H1 (cell line): Measurements from ENCODE around the gene LTA4H. TPM values are rescaled to one million over a fixed set of nuclear protein-coding genes. Genes with fewer than 3 reads are reported as not detected.

Experiments
- CTCF ChIA-PET: fragments of 300-600 bp; sonication (Branson Sonifier 250); formaldehyde crosslinking; loops from one replicate; lab custom pipeline; 2021; ENCODE audit not compliant: partially characterized antibody; lab: Charles Lee
- POLR2A ChIA-PET: fragments of 300-600 bp; sonication (Branson Sonifier 250); formaldehyde crosslinking; loops from one replicate; lab custom pipeline; 2021; ENCODE audit warnings: inconsistent platforms; ENCODE audit not compliant: partially characterized antibody; lab: Charles Lee
- DNase-seq, 2 experiments: peaks; one replicate each; pipeline versions ENCODE4 v3.0.0 to v3.0.0-alpha.2; 2010 to 2022; ENCODE audit warnings: low spot score in 2 of 2, low read depth in 1 of 2, mixed read lengths in 1 of 2
- FAIRE-seq: peaks from 2 replicates; lab custom pipeline; 2011; peaks lifted over from hg19 to GRCh38; lab: Jason Lieb, UNC
- H2AFZ ChIP-seq: 2 replicates; pipeline ENCODE4 v1.8.1; 2012; ENCODE audit warnings: low read length, inconsistent platforms
- H2AK5ac ChIP-seq: 2 replicates; pipeline ENCODE4 v1.6.1; 2013; ENCODE audit warnings: low read depth, low read length
- H2BK120ac ChIP-seq: replicated peaks from 2 replicates; pipeline ENCODE3; 2013; ENCODE audit warnings: low read depth, low read length, inconsistent platforms
- H2BK12ac ChIP-seq: 2 replicates; pipeline ENCODE4 v1.6.1; 2013; ENCODE audit warnings: low read depth, low read length
- H2BK15ac ChIP-seq: 2 replicates; pipeline ENCODE4 v1.6.1; 2013; ENCODE audit warnings: low read length
- H2BK20ac ChIP-seq: 2 replicates; pipeline ENCODE4 v1.6.1; 2013; ENCODE audit warnings: low read length
- H2BK5ac ChIP-seq: 2 replicates; pipeline ENCODE4 v1.6.1; 2013; ENCODE audit warnings: low read depth, low read length
- H3K14ac ChIP-seq: 2 replicates; pipeline ENCODE4 v1.6.1; 2013; ENCODE audit warnings: inconsistent platforms; ENCODE audit not compliant: insufficient read length
- H3K18ac ChIP-seq: 2 replicates; pipeline ENCODE4 v1.6.1; 2013; ENCODE audit warnings: low read length; ENCODE audit errors: extremely low read depth
- H3K23ac ChIP-seq: 2 replicates; pipeline ENCODE4 v1.6.1; 2013; ENCODE audit warnings: inconsistent platforms; ENCODE audit not compliant: insufficient read length
- H3K23me2 ChIP-seq: 2 replicates; pipeline ENCODE4 v1.6.1; 2013; ENCODE audit warnings: low read depth, low read length
- H3K27ac ChIP-seq: 2 replicates; pipeline ENCODE4 v1.6.1; 2011; ENCODE audit warnings: low read depth, low read length, inconsistent platforms
- H3K27me3 ChIP-seq, 4 experiments: replicated peaks in 1 of 4; 1 replicate in 1 of 4; 2 replicates in 3 of 4; pipeline versions ENCODE4 v1.6.1 to v1.8.1; 2011 to 2013; ENCODE audit warnings: low read length in 3 of 4, mild to moderate bottlenecking in 3 of 4, inconsistent platforms in 2 of 4, mixed read lengths in 2 of 4, moderate library complexity in 1 of 4; ENCODE audit not compliant: control insufficient read depth in 3 of 4, insufficient read depth in 3 of 4; ENCODE audit errors: extremely low read depth in 1 of 4
- H3K36me3 ChIP-seq, 4 experiments: 2 replicates each; pipeline versions ENCODE4 v1.6.1 to v1.8.1; 2011 to 2013; ENCODE audit warnings: mild to moderate bottlenecking in 4 of 4, low read length in 3 of 4, moderate library complexity in 2 of 4, control low read depth in 1 of 4, inconsistent platforms in 1 of 4; ENCODE audit not compliant: insufficient read depth in 4 of 4, control insufficient read depth in 2 of 4
- H3K4ac ChIP-seq: replicated peaks from 2 replicates; pipeline ENCODE3; 2013; ENCODE audit warnings: low read length, low read depth, mixed read lengths, inconsistent platforms; ENCODE audit not compliant: insufficient read length
- H3K4me1 ChIP-seq, 4 experiments: replicated peaks in 1 of 4; 1 replicate in 1 of 4; 2 replicates in 3 of 4; pipeline versions ENCODE4 v1.6.1 to v1.8.1; 2011 to 2013; ENCODE audit warnings: low read length in 3 of 4, inconsistent platforms in 2 of 4, mixed read lengths in 1 of 4; ENCODE audit not compliant: insufficient read depth in 4 of 4, control insufficient read depth in 3 of 4
- H3K4me2 ChIP-seq, 2 experiments: 2 replicates each; pipeline versions ENCODE4 v1.6.1 to v1.8.1; 2011 to 2013; ENCODE audit warnings: low read depth in 2 of 2, low read length in 2 of 2, control low read depth in 1 of 2, inconsistent platforms in 1 of 2, mild to moderate bottlenecking in 1 of 2; ENCODE audit not compliant: insufficient read depth in 1 of 2
- H3K4me3 ChIP-seq, 4 experiments: fragments of 200-600, 300-600 bp in 1 of 4; sonication (generic), shearing (Covaris generic), sonication (Bioruptor Twin) in 1 of 4; 2 replicates each; pipeline versions ENCODE4 v1.5.1 to v1.8.1; 2011 to 2016; ENCODE audit warnings: low read length in 4 of 4, low read depth in 3 of 4, control low read depth in 2 of 4, inconsistent platforms in 2 of 4, mild to moderate bottlenecking in 2 of 4, mixed read lengths in 1 of 4, moderate library complexity in 1 of 4; ENCODE audit not compliant: insufficient read depth in 2 of 4; ENCODE audit errors: extremely low read depth in 1 of 4
- H3K56ac ChIP-seq: replicated peaks from 2 replicates; pipeline ENCODE3; 2013; ENCODE audit warnings: low read depth, mild to moderate bottlenecking, mixed read lengths, low read length, inconsistent platforms; ENCODE audit not compliant: insufficient read length
- H3K79me1 ChIP-seq: 2 replicates; pipeline ENCODE4 v1.6.1; 2013; ENCODE audit warnings: low read depth, low read length, control low read depth
- H3K79me2 ChIP-seq, 2 experiments: 2 replicates each; pipeline versions ENCODE4 v1.6.1 to v1.8.1; 2012 to 2013; ENCODE audit warnings: low read length in 2 of 2, mild to moderate bottlenecking in 2 of 2, inconsistent platforms in 1 of 2; ENCODE audit not compliant: insufficient read depth in 2 of 2, control insufficient read depth in 1 of 2
- H3K9ac ChIP-seq, 4 experiments: replicated peaks in 1 of 4; 1 replicate in 1 of 4; 2 replicates in 3 of 4; pipeline versions ENCODE4 v1.6.1 to v1.8.1; 2011 to 2013; ENCODE audit warnings: low read depth in 3 of 4, low read length in 3 of 4, control low read depth in 2 of 4, mild to moderate bottlenecking in 2 of 4, moderate library complexity in 2 of 4, inconsistent platforms in 1 of 4; ENCODE audit errors: extremely low read depth in 1 of 4
- H3K9me3 ChIP-seq, 2 experiments: 2 replicates each; pipeline versions ENCODE4 v1.6.1 to v1.8.1; 2012 to 2013; ENCODE audit warnings: mild to moderate bottlenecking in 2 of 2, moderate library complexity in 2 of 2, control low read depth in 1 of 2, inconsistent platforms in 1 of 2, low read depth in 1 of 2, low read length in 1 of 2, mixed read lengths in 1 of 2; ENCODE audit not compliant: insufficient read depth in 2 of 2
- H4K20me1 ChIP-seq, 2 experiments: replicated peaks in 1 of 2; 2 replicates each; pipeline versions ENCODE3 to v1.8.1; 2011 to 2013; ENCODE audit warnings: inconsistent platforms in 2 of 2, low read length in 2 of 2, mild to moderate bottlenecking in 1 of 2; ENCODE audit not compliant: insufficient read depth in 2 of 2, control insufficient read depth in 1 of 2
- H4K5ac ChIP-seq: 2 replicates; pipeline ENCODE4 v1.6.1; 2013; ENCODE audit warnings: low read length, low read depth, mixed read lengths, inconsistent platforms; ENCODE audit not compliant: insufficient read length
- H4K8ac ChIP-seq: 2 replicates; pipeline ENCODE4 v1.8.0; 2013; ENCODE audit warnings: mild to moderate bottlenecking, moderate library complexity, low read length, inconsistent platforms; ENCODE audit not compliant: insufficient read depth; ENCODE audit errors: extremely low read depth
- H4K91ac ChIP-seq: replicated peaks from 2 replicates; pipeline ENCODE3; 2013; ENCODE audit warnings: low read length, mixed read lengths, inconsistent platforms; ENCODE audit not compliant: insufficient read length
- ASH2L ChIP-seq: fragments of 200-600, 300-600 bp; sonication (generic); IDR thresholded peaks from one replicate; pipeline ENCODE4 v1.7.1; 2017; ENCODE audit warnings: low read length
- BRCA1 ChIP-seq: IDR thresholded peaks from 2 replicates; pipeline ENCODE4 v1.6.1; 2012; ENCODE audit warnings: low read depth, low read length, improper control_type of control experiment
- CBX8 ChIP-seq: fragments of 300-800, 300-1000 bp; sonication (generic); IDR thresholded peaks from 2 replicates; pipeline ENCODE4 v1.7.1; 2016; ENCODE audit warnings: low read depth, low read length, borderline replicate concordance
- CHD2 ChIP-seq: IDR thresholded peaks from 2 replicates; pipeline ENCODE4 v1.6.1; 2012; ENCODE audit warnings: low read length, improper control_type of control experiment
- JUN ChIP-seq: IDR thresholded peaks from 2 replicates; pipeline ENCODE4 v1.6.1; 2011; ENCODE audit warnings: low read depth, mild to moderate bottlenecking, improper control_type of control experiment, low read length
- RBBP5 ChIP-seq: IDR thresholded peaks from 2 replicates; pipeline ENCODE4 v1.7.1; 2012; ENCODE audit warnings: low read depth, mild to moderate bottlenecking, inconsistent platforms, low read length, moderate library complexity, borderline replicate concordance
- SIX5 ChIP-seq: IDR thresholded peaks from 2 replicates; pipeline ENCODE4 v1.6.1; 2011; ENCODE audit warnings: mild to moderate bottlenecking, low read depth, low read length
- SRF ChIP-seq: IDR thresholded peaks from 2 replicates; pipeline ENCODE4 v1.6.1; 2011; ENCODE audit warnings: mild to moderate bottlenecking, low read depth, low read length, moderate library complexity
- ZNF274 ChIP-seq: IDR thresholded peaks from 2 replicates; pipeline ENCODE4 v1.7.0; 2012; ENCODE audit warnings: low read length, borderline replicate concordance; ENCODE audit errors: extremely low read depth
- whole genome bisulfite sequencing, 2 experiments: shearing (Covaris generic) in 1 of 2; methylation state at CpG; one replicate each; pipeline versions ENCODE4 v1.1.6 to v1.1.7; 2013 to 2015; ENCODE audit warnings: low lambda C conversion rate in 2 of 2, mixed read lengths in 2 of 2, inconsistent platforms in 1 of 2, low coverage in 1 of 2, missing lambda C conversion rate in 1 of 2; ENCODE audit not compliant: insufficient replicate concordance in 2 of 2, insufficient coverage in 1 of 2, insufficient read length in 1 of 2; ENCODE audit errors: extremely low coverage in 1 of 2, missing lambda C conversion rate in 1 of 2; 5-methylcytosine and 5-hydroxymethylcytosine counted together
- polyA plus RNA-seq, 7 experiments: library from polyadenylated mRNA; depleted of rRNA in 3 of 7; stranded (reverse) in 5 of 7; unstranded in 2 of 7; fragments of >200 nt in 5 of 7; fragments of 200-250 nt in 2 of 7; gene quantifications; 1 replicate in 5 of 7; 2 replicates in 1 of 7; 4 replicates in 1 of 7; pipeline versions ENCODE4 v1.2.1 to v1.2.3, GENCODE V29; 2011 to 2013; ENCODE audit warnings: missing spikeins in 2 of 7, mixed read lengths in 2 of 7
- total RNA-seq: library from RNA; stranded (reverse); fragmentation: NEBNext Ultra II Directional; extraction: Animal tissue kit (Norgen Biotek cat#: 25700); gene quantifications from 2 replicates; pipeline ENCODE4 v1.2.1, GENCODE V29; 2021

LTA4H gene
- total and polyA plus RNA-seq, 2 of the 8 experiments (the other 6 are each of a cell fraction or from before 2014, with no cell fraction given) = 106 to 167 TPM

- Histone ChIP-seq H3K23me2 (no peaks in the 10 kb centered on the region), H3K79me1 (no peaks in the 10 kb centered on the region), H2BK15ac (no peak overlapping the region), H3K9me3 (no peaks in the 10 kb centered on the region), H2BK5ac (no peak overlapping the region), H3K9ac (no peak overlapping the region), H4K8ac (no peak overlapping the region), H3K18ac (no peak overlapping the region), H4K5ac (no peak overlapping the region), H3K14ac (no peak overlapping the region), H2BK120ac (no peak overlapping the region), H4K20me1 (no peaks in the 10 kb centered on the region), H2BK12ac (no peak overlapping the region), H3K23ac (no peak overlapping the region), H3K56ac (no peak overlapping the region), H3K4ac (no peak overlapping the region), H3K36me3 (no peaks in the 10 kb centered on the region), H2AFZ (no peak overlapping the region), H3K4me3 (no peak overlapping the region), H3K27me3 (no peaks in the 10 kb centered on the region), H2AK5ac (no peak overlapping the region), H3K4me1 (peaks cover 0 to 8% (median 3%) of the 10 kb centered on the region in 4 experiments; a peak in 2 of 7 replicates), H3K27ac (no peak overlapping the region), H3K4me2 (no peak overlapping the region), H4K91ac (no peak overlapping the region), H3K79me2 (no peaks in the 10 kb centered on the region), H2BK20ac (no peak overlapping the region)
- no peak for TF ChIP-seq CHD2
- TF ChIP-seq ASH2L = no peak
- no peak for TF ChIP-seq CBX8
- no peak for TF ChIP-seq ZNF274
- TF ChIP-seq BRCA1 = no peak
- TF ChIP-seq SRF = no peak
- no peak for TF ChIP-seq SIX5
- no peak for TF ChIP-seq JUN
- no peak for TF ChIP-seq RBBP5
- POLR2A ChIA-PET = no interaction called here
- DNase-seq (no peak), FAIRE-seq (no peak)
- CTCF ChIA-PET = interaction anchor here (1.2 kb wide), 1 partner anchor 146 kb away, joined by 4 read pairs; no protein-coding TSS in a partner anchor
- 84% methylated on average over 2 of the region's 2 CpGs; no CpG with 5 or more reads in 1 of the 2 experiments for WGBS, 2 experiments
Observed at GRCh38 chr12:96068636-96069035, 33.2 kb upstream of the LTA4H start.
